Measurements from ENCODE around the gene NTSR1.

NTSR1 gene

GRCh38 chr20:62787866-62788265 is 79.2 kb downstream of the NTSR1 start:
- H3K4me3 ChIP-seq (ENCODE audit: severe bottlenecking) = no peak overlapping the region
- TF ChIP-seq, protein P1, sequence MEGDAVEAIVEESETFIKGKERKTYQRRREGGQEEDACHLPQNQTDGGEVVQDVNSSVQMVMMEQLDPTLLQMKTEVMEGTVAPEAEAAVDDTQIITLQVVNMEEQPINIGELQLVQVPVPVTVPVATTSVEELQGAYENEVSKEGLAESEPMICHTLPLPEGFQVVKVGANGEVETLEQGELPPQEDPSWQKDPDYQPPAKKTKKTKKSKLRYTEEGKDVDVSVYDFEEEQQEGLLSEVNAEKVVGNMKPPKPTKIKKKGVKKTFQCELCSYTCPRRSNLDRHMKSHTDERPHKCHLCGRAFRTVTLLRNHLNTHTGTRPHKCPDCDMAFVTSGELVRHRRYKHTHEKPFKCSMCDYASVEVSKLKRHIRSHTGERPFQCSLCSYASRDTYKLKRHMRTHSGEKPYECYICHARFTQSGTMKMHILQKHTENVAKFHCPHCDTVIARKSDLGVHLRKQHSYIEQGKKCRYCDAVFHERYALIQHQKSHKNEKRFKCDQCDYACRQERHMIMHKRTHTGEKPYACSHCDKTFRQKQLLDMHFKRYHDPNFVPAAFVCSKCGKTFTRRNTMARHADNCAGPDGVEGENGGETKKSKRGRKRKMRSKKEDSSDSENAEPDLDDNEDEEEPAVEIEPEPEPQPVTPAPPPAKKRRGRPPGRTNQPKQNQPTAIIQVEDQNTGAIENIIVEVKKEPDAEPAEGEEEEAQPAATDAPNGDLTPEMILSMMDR (IDR thresholded peaks at IDR 0.05; ENCODE audit: poor library complexity, severe bottlenecking) = no peak
- no peaks in the 10 kb centered on the region for H3K27me3 ChIP-seq (ENCODE audit: insufficient read depth, poor library complexity, severe bottlenecking)
- H3K27ac ChIP-seq (ENCODE audit: poor library complexity, severe bottlenecking) = no peak overlapping the region
- DNase-seq (ENCODE audit: low spot score) = no peak
- H3K9me3 ChIP-seq (ENCODE audit: severe bottlenecking) = no peaks in the 10 kb centered on the region
- no peaks in the 10 kb centered on the region for H3K36me3 ChIP-seq (ENCODE audit: low read depth)
- ATAC-seq (ENCODE audit: low read depth) = no peak
- peaks cover 3% of the 10 kb centered on the region for H3K4me1 ChIP-seq (ENCODE audit: insufficient read depth, poor library complexity, severe bottlenecking)

DNA sequence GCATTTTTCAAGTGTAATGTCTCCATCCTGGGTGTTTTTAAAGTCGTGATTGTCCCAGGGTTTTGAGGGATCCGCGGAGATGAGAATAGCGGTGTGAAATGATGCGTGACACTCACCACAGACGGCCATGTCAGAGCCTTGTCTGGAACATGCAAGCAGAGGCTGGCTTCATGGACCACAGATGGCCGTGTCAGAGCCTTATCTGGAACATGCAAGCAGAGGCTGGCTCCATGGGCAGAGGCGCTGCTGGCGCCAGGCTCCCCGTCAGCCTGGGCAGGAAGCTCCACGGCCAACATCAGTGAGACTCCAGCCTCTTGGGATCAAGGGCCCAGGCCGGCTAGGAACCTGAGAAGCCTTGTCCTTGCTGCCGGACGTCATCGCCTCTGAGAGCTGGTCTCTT is 80.0 kb downstream of the NTSR1 start:
- Histone ChIP-seq H3K36me3 (ENCODE audit: low read depth) (no peaks in the 10 kb centered on the region), H3K4me3 (ENCODE audit: severe bottlenecking) (no peak overlapping the region), H3K9me3 (ENCODE audit: severe bottlenecking) (no peaks in the 10 kb centered on the region), H3K27me3 (ENCODE audit: insufficient read depth, poor library complexity, severe bottlenecking) (no peaks in the 10 kb centered on the region), H3K27ac (ENCODE audit: poor library complexity, severe bottlenecking) (no peak overlapping the region), H3K4me1 (ENCODE audit: insufficient read depth, poor library complexity, severe bottlenecking) (peaks cover 4% of the 10 kb centered on the region)
- ATAC-seq (ENCODE audit: low read depth) (no peak), DNase-seq (ENCODE audit: low spot score) (no peak)
- TF ChIP-seq, protein P1 (IDR thresholded peaks at IDR 0.05; ENCODE audit: poor library complexity, severe bottlenecking) = no peak

DNA sequence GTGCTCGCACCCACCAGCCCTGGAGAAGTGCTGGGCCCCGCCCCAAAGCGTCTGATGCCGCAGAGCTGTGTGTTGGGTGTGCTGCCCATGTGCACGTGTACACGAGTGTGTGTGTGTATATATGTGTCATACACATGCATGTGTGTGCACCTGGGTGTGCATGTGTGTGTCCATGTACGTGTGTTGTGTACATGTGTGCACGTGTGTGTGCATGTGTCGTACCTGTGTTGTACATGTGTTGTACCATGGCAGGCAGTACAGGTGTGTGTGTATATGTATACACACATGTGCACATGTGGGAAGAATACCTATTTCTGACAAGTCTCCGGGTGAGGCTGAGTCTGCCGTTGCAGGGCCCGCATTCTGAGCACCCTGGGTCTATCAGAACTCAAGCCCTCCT is 81.4 kb downstream of the NTSR1 start:
- ATAC-seq (ENCODE audit: low read depth) = no peak
- H3K4me1 ChIP-seq (ENCODE audit: insufficient read depth, poor library complexity, severe bottlenecking) = peaks cover 12% of the 10 kb centered on the region

DNA sequence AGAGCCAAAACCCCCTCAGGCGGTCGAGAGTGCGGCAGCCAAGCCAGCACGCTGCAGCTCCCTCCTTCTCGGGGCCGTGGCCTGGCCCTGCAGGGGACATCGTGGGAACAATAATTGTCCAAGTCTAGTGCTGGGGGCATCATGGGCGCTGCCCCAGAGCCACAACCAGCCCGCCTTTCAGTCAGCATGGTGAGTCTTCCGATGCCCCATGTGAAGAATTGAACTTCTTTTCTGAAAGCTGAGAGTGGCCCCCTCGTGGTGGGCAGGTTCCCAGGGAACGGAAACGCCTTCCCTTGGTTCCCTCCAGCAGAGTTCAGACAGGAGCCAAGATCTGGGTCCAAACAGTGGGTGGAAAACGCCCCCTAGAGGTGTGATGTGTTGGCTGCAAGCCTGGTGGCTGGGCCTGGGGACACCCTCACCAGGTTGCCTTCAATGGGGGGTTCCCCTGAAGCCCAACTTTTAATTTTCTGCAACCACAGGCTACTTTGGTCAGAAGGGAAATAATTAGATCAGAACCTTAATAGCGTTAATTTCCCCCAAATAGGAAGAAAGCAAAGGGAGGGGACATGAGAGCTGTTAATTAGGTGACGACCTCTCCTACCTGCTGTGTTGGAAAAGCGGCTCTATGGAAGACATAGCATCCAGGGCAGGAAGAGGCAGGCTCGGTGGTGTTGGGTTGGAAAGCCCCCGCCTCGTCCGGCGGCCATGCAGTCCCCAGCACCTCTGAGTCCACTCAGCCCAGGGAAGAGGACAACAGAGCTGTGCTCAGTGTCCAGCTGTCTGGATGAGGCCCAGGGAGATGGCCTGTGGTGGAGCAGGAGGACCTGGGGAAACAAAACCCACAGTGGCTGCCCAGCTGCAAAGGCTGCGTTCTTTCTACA is 82.9 kb downstream of the NTSR1 start:
- Histone ChIP-seq H3K4me1 (ENCODE audit: insufficient read depth, poor library complexity, severe bottlenecking) (peaks cover 15% of the 10 kb centered on the region), H3K9me3 (ENCODE audit: severe bottlenecking) (no peaks in the 10 kb centered on the region), H3K36me3 (ENCODE audit: low read depth) (no peaks in the 10 kb centered on the region), H3K27ac (ENCODE audit: poor library complexity, severe bottlenecking) (peak overlapping the region; percentile 28), H3K27me3 (ENCODE audit: insufficient read depth, poor library complexity, severe bottlenecking) (no peaks in the 10 kb centered on the region), H3K4me3 (ENCODE audit: severe bottlenecking) (no peak overlapping the region)
- DNase-seq (ENCODE audit: low spot score) = no peak
- peak; percentile 49 for ATAC-seq (ENCODE audit: low read depth)
- TF ChIP-seq, protein P1 (IDR thresholded peaks at IDR 0.05; ENCODE audit: poor library complexity, severe bottlenecking) = peak; percentile 100

More for the DNA sequence above, 81.4 kb downstream of the NTSR1 start:
- H3K27ac ChIP-seq (ENCODE audit: poor library complexity, severe bottlenecking) = no peak overlapping the region
- no peaks in the 10 kb centered on the region for H3K36me3 ChIP-seq (ENCODE audit: low read depth)
- no peak for DNase-seq (ENCODE audit: low spot score)
- no peaks in the 10 kb centered on the region for H3K27me3 ChIP-seq (ENCODE audit: insufficient read depth, poor library complexity, severe bottlenecking)
- TF ChIP-seq, protein P1 (IDR thresholded peaks at IDR 0.05; ENCODE audit: poor library complexity, severe bottlenecking) = no peak
- no peaks in the 10 kb centered on the region for H3K9me3 ChIP-seq (ENCODE audit: severe bottlenecking)
- H3K4me3 ChIP-seq (ENCODE audit: severe bottlenecking) = no peak overlapping the region

All from RWPE2 (cell line).